Lower leg skin (tissue), 4 donors: Measurements from ENCODE around the gene PRKCG. TPM values are rescaled to one million over a fixed set of nuclear protein-coding genes. Genes with fewer than 3 reads are reported as not detected.

Experiments
- DNase-seq, 2 donors: peaks; one replicate each; pipeline ENCODE4 v3.0.0-alpha.2; 2019; ENCODE audit warnings: low spot score in 2 of 2
- H3K4me3 ChIP-seq: fragments of 200-600 bp; sonication (generic); 2 replicates; pipeline ENCODE4 v1.5.1; 2017; ENCODE audit warnings: mild to moderate bottlenecking, low read depth; ENCODE audit not compliant: poor library complexity, severe bottlenecking
- CTCF ChIP-seq, 3 donors: fragments of 450-650 bp; IDR thresholded peaks; one replicate each; pipeline ENCODE4 v1.5.1; 2016; ENCODE audit warnings: antibody characterized with exemption in 3 of 3, mild to moderate bottlenecking in 3 of 3, moderate library complexity in 2 of 3
- POLR2A ChIP-seq, 2 donors: fragments of 450-650 bp; IDR thresholded peaks; one replicate each; pipeline ENCODE4 v1.6.1; 2016 to 2017; ENCODE audit warnings: antibody characterized with exemption in 2 of 2, mild to moderate bottlenecking in 1 of 2, moderate library complexity in 1 of 2
- WGBS, 2 donors: methylation state at CpG; one replicate each; pipeline ENCODE4 v1.1.5; 2018; 5-methylcytosine and 5-hydroxymethylcytosine counted together
- intact Hi-C: fragments of 100-400 bp; cut with DNase I; formaldehyde crosslinking; loops from one replicate; pipeline ENCODE4 v1.15.0; 2023; ENCODE audit warnings: low total_unique reads
- total RNA-seq, 4 donors: library from RNA; depleted of rRNA; stranded (reverse); fragments of >200 nt; gene quantifications; one replicate each; pipeline ENCODE4 v1.1.0, GENCODE V29; 2016

PRKCG gene
- total RNA-seq, 4 donors from 2014 or later: not detected

GRCh38 chr19:53951947-53952346 is 70.0 kb downstream of the PRKCG start:
- DNase-seq: no peak
- intact Hi-C loops: no loop called here
- TF ChIP-seq CTCF (IDR thresholded peaks at IDR 0.05) (no peak), POLR2A (IDR thresholded peaks at IDR 0.05) (no peak)
- 81 to 83% methylated on average over 9 of the region's 9 CpGs for WGBS, 2 donors
- H3K4me3 ChIP-seq: no peak overlapping the region

- WGBS, 2 donors: 76 to 87% methylated on average over 8 of the region's 8 CpGs
- TF ChIP-seq POLR2A (IDR thresholded peaks at IDR 0.05) (no peak), CTCF (IDR thresholded peaks at IDR 0.05) (no peak)
- no peak for DNase-seq
- intact Hi-C loops: no loop called here
- no peak overlapping the region for H3K4me3 ChIP-seq
Measured at GRCh38 chr19:53953383-53953782, 71.4 kb downstream of the PRKCG start.

Other genes starting within 250 kb of the PRKCG start
- under 1 TPM in 2 of 4 donors, not detected in 2; 0.04 to 0.23 TPM for gene NLRP12, start 57.9 kb upstream of the PRKCG start, total RNA-seq
- 10 to 100 TPM; 20.4 to 49.2 (median 33.6) TPM for gene MYADM, start 14.3 kb upstream of the PRKCG start, total RNA-seq
- not detected for gene CACNG7, start 27.1 kb downstream of the PRKCG start, total RNA-seq
- under 1 TPM in 2 of 4 donors, not detected in 2; 0.05 to 0.08 TPM for gene CACNG8, start 80.7 kb downstream of the PRKCG start, total RNA-seq
- gene CACNG6, start 109.4 kb downstream of the PRKCG start, total RNA-seq: not detected
- gene VSTM1, start 181.7 kb downstream of the PRKCG start, total RNA-seq: not detected
- gene TARM1, start 199.2 kb downstream of the PRKCG start, total RNA-seq: not detected
- gene OSCAR, start 218.6 kb downstream of the PRKCG start, total RNA-seq: 1 to 10 TPM; 1.9 to 6.5 (median 3.7) TPM
- 10 to 100 TPM in 3 of 4 donors, 1 to 10 TPM in 1; 2.7 to 39.4 (median 30.2) TPM for gene NDUFA3, start 220.7 kb downstream of the PRKCG start, total RNA-seq
- gene TFPT, start 233.5 kb downstream of the PRKCG start, total RNA-seq: 10 to 100 TPM; 11.1 to 20.4 (median 16.0) TPM
- gene PRPF31, start 233.6 kb downstream of the PRKCG start, total RNA-seq: 10 to 100 TPM; 39.2 to 65.1 (median 47.3) TPM